Activated naive CD4-positive, alpha-beta T cell treated with anti-CD3 and anti-CD28 coated beads, Interleukin-2, amount 50 U/mL, for 24 hours (primary cell): ENCODE measurements around the gene SEMA4C.
"Not testable (repeated sequence)": the region's sequence is repeated elsewhere in the genome, so short reads cannot be mapped to it uniquely, and the experiment has no call there.

Experiments used
- H3K27ac Mint-ChIP-seq: one replicate; pipeline ENCODE4 v1.8.0; 2021; ENCODE audit warnings: mild to moderate bottlenecking, mixed read lengths
- H3K27me3 Mint-ChIP-seq: one replicate; pipeline ENCODE4 v1.8.0; 2021; ENCODE audit warnings: mixed read lengths
- H3K36me3 Mint-ChIP-seq: one replicate; pipeline ENCODE4 v1.8.0; 2021; ENCODE audit warnings: mixed read lengths
- H3K4me1 Mint-ChIP-seq: one replicate; pipeline ENCODE4 v1.8.0; 2021; ENCODE audit warnings: mixed read lengths
- H3K4me3 Mint-ChIP-seq: one replicate; pipeline ENCODE4 v1.8.0; 2021; ENCODE audit warnings: mild to moderate bottlenecking, mixed read lengths
- H3K9me3 Mint-ChIP-seq: one replicate; pipeline ENCODE4 v1.8.0; 2021; ENCODE audit warnings: mixed read lengths

SEMA4C gene

GRCh38 chr2:96864343-96865091 lies 5.4 kb downstream of the SEMA4C start:
- H3K27ac Mint-ChIP-seq: no peak overlapping the region
- H3K4me1 Mint-ChIP-seq: peaks cover 32% of the 10 kb centered on the region
- no peak overlapping the region for H3K4me3 Mint-ChIP-seq
- H3K27me3 Mint-ChIP-seq: no peaks in the 10 kb centered on the region
- H3K9me3 Mint-ChIP-seq: no peaks in the 10 kb centered on the region
- peaks cover 2% of the 10 kb centered on the region for H3K36me3 Mint-ChIP-seq

- no peaks in the 10 kb centered on the region for H3K27me3 Mint-ChIP-seq
- peaks cover 2% of the 10 kb centered on the region for H3K36me3 Mint-ChIP-seq
- H3K9me3 Mint-ChIP-seq: no peaks in the 10 kb centered on the region
- H3K4me3 Mint-ChIP-seq: no peak overlapping the region
- no peak overlapping the region for H3K27ac Mint-ChIP-seq
- H3K4me1 Mint-ChIP-seq: peaks cover 40% of the 10 kb centered on the region
These were observed 6.1 kb downstream of the SEMA4C start for GRCh38 chr2:96863575-96864342.

- H3K27ac Mint-ChIP-seq, H3K27me3 Mint-ChIP-seq, H3K36me3 Mint-ChIP-seq, H3K4me3 Mint-ChIP-seq, H3K9me3 Mint-ChIP-seq: not testable (repeated sequence)
- H3K4me1 Mint-ChIP-seq: peaks cover 39% of the 10 kb centered on the region
These were observed 6.8 kb downstream of the SEMA4C start for GRCh38 chr2:96863056-96863455.

- Mint-ChIP-seq H3K4me1 (peaks cover 34% of the 10 kb centered on the region), H3K36me3 (peaks cover 2% of the 10 kb centered on the region), H3K4me3 (no peak overlapping the region), H3K27ac (no peak overlapping the region), H3K27me3 (no peaks in the 10 kb centered on the region), H3K9me3 (no peaks in the 10 kb centered on the region)
These were observed 8.8 kb downstream of the SEMA4C start for GRCh38 chr2:96861074-96861473.

GRCh38 chr2:96860065-96861029 lies 9.5 kb downstream of the SEMA4C start:
- Mint-ChIP-seq H3K36me3 (peaks cover 2% of the 10 kb centered on the region), H3K27ac (peak overlapping the region; percentile 38), H3K9me3 (no peaks in the 10 kb centered on the region), H3K4me1 (peaks cover 31% of the 10 kb centered on the region), H3K27me3 (no peaks in the 10 kb centered on the region), H3K4me3 (no peak overlapping the region)

- Mint-ChIP-seq H3K4me3 (peak overlapping the region; percentile 11), H3K9me3 (no peaks in the 10 kb centered on the region), H3K27me3 (no peaks in the 10 kb centered on the region), H3K27ac (peak overlapping the region; percentile 38), H3K36me3 (peaks cover 2% of the 10 kb centered on the region), H3K4me1 (peaks cover 37% of the 10 kb centered on the region)
These were observed 10.2 kb downstream of the SEMA4C start for GRCh38 chr2:96859681-96860064.

- Mint-ChIP-seq H3K36me3 (peaks cover 2% of the 10 kb centered on the region), H3K27me3 (no peaks in the 10 kb centered on the region), H3K27ac (peak overlapping the region; percentile 70), H3K4me1 (peaks cover 37% of the 10 kb centered on the region), H3K4me3 (peak overlapping the region; percentile 57), H3K9me3 (no peaks in the 10 kb centered on the region)
These were observed 10.7 kb downstream of the SEMA4C start for GRCh38 chr2:96859099-96859649.

GRCh38 chr2:96857667-96858372 lies 12.1 kb downstream of the SEMA4C start, which contains the start of gene ANKRD39:
TSS of gene ANKRD39 (minus strand) at chr2:96858016. CDS start at chr2:96857987, 29 bp downstream.
- H3K4me1 Mint-ChIP-seq: peaks cover 37% of the 10 kb centered on the region
- H3K27ac Mint-ChIP-seq: peak within 1 kb of the TSS; percentile 87
- peaks cover 9% of the 10 kb centered on the region for H3K36me3 Mint-ChIP-seq

GRCh38 chr2:96856776-96857666 lies 12.9 kb downstream of the SEMA4C start:
- Mint-ChIP-seq H3K27ac (peak overlapping the region; percentile 87), H3K4me3 (peak overlapping the region; percentile 83), H3K4me1 (peaks cover 37% of the 10 kb centered on the region), H3K9me3 (no peaks in the 10 kb centered on the region), H3K36me3 (peaks cover 10% of the 10 kb centered on the region), H3K27me3 (no peaks in the 10 kb centered on the region)

More at GRCh38 chr2:96857667-96858372, 12.1 kb downstream of the SEMA4C start, which contains the start of gene ANKRD39:
- H3K4me3 Mint-ChIP-seq: peak within 1 kb of the TSS; percentile 83
- H3K9me3 Mint-ChIP-seq: no peaks in the 10 kb centered on the region
- H3K27me3 Mint-ChIP-seq: no peaks in the 10 kb centered on the region

- peaks cover 10% of the 10 kb centered on the region for H3K36me3 Mint-ChIP-seq
- no peaks in the 10 kb centered on the region for H3K27me3 Mint-ChIP-seq
- no peak overlapping the region for H3K4me3 Mint-ChIP-seq
- H3K4me1 Mint-ChIP-seq: peaks cover 17% of the 10 kb centered on the region
- H3K27ac Mint-ChIP-seq: no peak overlapping the region
- H3K9me3 Mint-ChIP-seq: no peaks in the 10 kb centered on the region
These were observed 16.6 kb downstream of the SEMA4C start for GRCh38 chr2:96853321-96853720.

GRCh38 chr2:96852667-96853066 lies 17.2 kb downstream of the SEMA4C start:
- no peak overlapping the region for H3K4me3 Mint-ChIP-seq
- no peak overlapping the region for H3K27ac Mint-ChIP-seq
- H3K4me1 Mint-ChIP-seq: peaks cover 17% of the 10 kb centered on the region
- no peaks in the 10 kb centered on the region for H3K27me3 Mint-ChIP-seq
- H3K36me3 Mint-ChIP-seq: peaks cover 12% of the 10 kb centered on the region
- no peaks in the 10 kb centered on the region for H3K9me3 Mint-ChIP-seq

- Mint-ChIP-seq H3K27ac (no peak overlapping the region), H3K9me3 (no peaks in the 10 kb centered on the region), H3K36me3 (peaks cover 11% of the 10 kb centered on the region), H3K4me1 (peaks cover 2% of the 10 kb centered on the region), H3K27me3 (no peaks in the 10 kb centered on the region), H3K4me3 (no peak overlapping the region)
These were observed 21.6 kb downstream of the SEMA4C start for GRCh38 chr2:96848264-96848663.

- no peaks in the 10 kb centered on the region for H3K27me3 Mint-ChIP-seq
- peaks cover 7% of the 10 kb centered on the region for H3K36me3 Mint-ChIP-seq
- no peak overlapping the region for H3K27ac Mint-ChIP-seq
- H3K9me3 Mint-ChIP-seq: no peaks in the 10 kb centered on the region
- no peak overlapping the region for H3K4me3 Mint-ChIP-seq
- peaks cover 4% of the 10 kb centered on the region for H3K4me1 Mint-ChIP-seq
These were observed 22.3 kb downstream of the SEMA4C start for GRCh38 chr2:96847586-96847985.

- Mint-ChIP-seq H3K4me3 (no peak overlapping the region), H3K27ac (no peak overlapping the region), H3K9me3 (no peaks in the 10 kb centered on the region), H3K27me3 (no peaks in the 10 kb centered on the region), H3K4me1 (peaks cover 4% of the 10 kb centered on the region), H3K36me3 (peaks cover 7% of the 10 kb centered on the region)
These were observed 23.1 kb downstream of the SEMA4C start for GRCh38 chr2:96846825-96847224.
